ENCODE data around the gene NRG2.

DNA sequence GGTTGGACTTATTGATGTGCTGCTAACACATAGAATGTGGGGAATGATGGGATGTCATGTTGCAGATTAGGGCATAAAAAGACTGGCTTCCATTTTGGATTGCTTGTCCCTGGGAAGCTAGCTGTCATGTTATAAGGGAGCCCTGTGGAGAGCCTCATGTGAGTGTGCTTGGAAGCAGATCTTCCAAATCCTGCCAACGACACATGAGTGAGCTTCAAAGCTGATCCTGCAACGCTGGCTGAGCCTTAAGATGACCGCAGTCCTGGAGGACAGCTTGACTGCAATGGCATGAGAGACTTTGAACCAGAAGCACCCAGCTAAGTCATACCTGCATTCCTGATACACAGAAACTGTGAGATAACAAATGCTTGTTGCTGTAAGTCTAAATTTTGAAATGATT is 63.6 kb downstream of the NRG2 start:
- TF ChIP-seq, protein P1, sequence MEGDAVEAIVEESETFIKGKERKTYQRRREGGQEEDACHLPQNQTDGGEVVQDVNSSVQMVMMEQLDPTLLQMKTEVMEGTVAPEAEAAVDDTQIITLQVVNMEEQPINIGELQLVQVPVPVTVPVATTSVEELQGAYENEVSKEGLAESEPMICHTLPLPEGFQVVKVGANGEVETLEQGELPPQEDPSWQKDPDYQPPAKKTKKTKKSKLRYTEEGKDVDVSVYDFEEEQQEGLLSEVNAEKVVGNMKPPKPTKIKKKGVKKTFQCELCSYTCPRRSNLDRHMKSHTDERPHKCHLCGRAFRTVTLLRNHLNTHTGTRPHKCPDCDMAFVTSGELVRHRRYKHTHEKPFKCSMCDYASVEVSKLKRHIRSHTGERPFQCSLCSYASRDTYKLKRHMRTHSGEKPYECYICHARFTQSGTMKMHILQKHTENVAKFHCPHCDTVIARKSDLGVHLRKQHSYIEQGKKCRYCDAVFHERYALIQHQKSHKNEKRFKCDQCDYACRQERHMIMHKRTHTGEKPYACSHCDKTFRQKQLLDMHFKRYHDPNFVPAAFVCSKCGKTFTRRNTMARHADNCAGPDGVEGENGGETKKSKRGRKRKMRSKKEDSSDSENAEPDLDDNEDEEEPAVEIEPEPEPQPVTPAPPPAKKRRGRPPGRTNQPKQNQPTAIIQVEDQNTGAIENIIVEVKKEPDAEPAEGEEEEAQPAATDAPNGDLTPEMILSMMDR (IDR thresholded peaks at IDR 0.05): no peak
- no peak for TF ChIP-seq POLR2A (IDR thresholded peaks at IDR 0.05)

Data from esophagus squamous epithelium (tissue), 4 donors.